Measurements from ENCODE around the gene MGST2.

- TF ChIP-seq CTCF (optimal IDR thresholded peaks at IDR 0.05 in 1 of 3, IDR thresholded peaks at IDR 0.05 in 1 of 3, conservative IDR thresholded peaks at IDR 0.05 in 1 of 3; ENCODE audit: extremely low read depth in 1 of 3, insufficient read depth in 2 of 3, low read length in 3 of 3), result no peak
- no peak for TF ChIP-seq EZH2 (IDR thresholded peaks at IDR 0.05; ENCODE audit: low read length)
These were observed 18.7 kb downstream of the MGST2 start for GRCh38 chr4:139684351-139684750.

Measured in keratinocyte (primary cell).